HG03135 (cell line): ENCODE results near the gene ABCC9.

Source experiments
- ATAC-seq: cut with Tn5 transposase; IDR thresholded peaks from one replicate; pipeline ENCODE4 v1.9.1; 2021; ENCODE audit warnings: mild to moderate bottlenecking, moderate library complexity; ENCODE audit not compliant: unreplicated experiment

ABCC9 gene

GRCh38 chr12:21940549-21941505 is at the start of gene ABCC9:
Gene ABCC9 (minus strand): TSS chr12:21941426. CDS start chr12:21936674, 4,752 bp downstream.
- ATAC-seq: no peak

- no peak for ATAC-seq
These were observed 48.7 kb upstream of the ABCC9 start for GRCh38 chr12:21989819-21990412.

GRCh38 chr12:21988619-21989018 is 47.4 kb upstream of the ABCC9 start:
- no peak for ATAC-seq

- ATAC-seq: no peak
These were observed 46.5 kb upstream of the ABCC9 start for GRCh38 chr12:21987755-21988154.

- ATAC-seq: no peak
These were observed 43.9 kb upstream of the ABCC9 start for GRCh38 chr12:21985155-21985554.

- no peak for ATAC-seq
These were observed 43.1 kb upstream of the ABCC9 start for GRCh38 chr12:21984375-21984774.

- no peak for ATAC-seq
These were observed 41.9 kb upstream of the ABCC9 start for GRCh38 chr12:21983095-21983494.

- ATAC-seq: no peak
These were observed 39.3 kb upstream of the ABCC9 start for GRCh38 chr12:21980544-21980943.

GRCh38 chr12:21975293-21975692 is 34.1 kb upstream of the ABCC9 start:
- ATAC-seq: no peak

GRCh38 chr12:21973221-21973620 is 32.0 kb upstream of the ABCC9 start:
- ATAC-seq: no peak

GRCh38 chr12:21972055-21972454 is 30.8 kb upstream of the ABCC9 start:
- no peak for ATAC-seq

GRCh38 chr12:21971344-21971743 is 30.1 kb upstream of the ABCC9 start:
- ATAC-seq: no peak

GRCh38 chr12:21962821-21963220 is 21.6 kb upstream of the ABCC9 start:
- no peak for ATAC-seq

- ATAC-seq: no peak
These were observed 21.0 kb upstream of the ABCC9 start for GRCh38 chr12:21962236-21962635.

GRCh38 chr12:21950649-21951048 is 9.4 kb upstream of the ABCC9 start:
- ATAC-seq: no peak

GRCh38 chr12:21949036-21949435 is 7.8 kb upstream of the ABCC9 start:
- no peak for ATAC-seq

- no peak for ATAC-seq
These were observed 5.8 kb upstream of the ABCC9 start for GRCh38 chr12:21946983-21947382.

- no peak for ATAC-seq
These were observed 3.8 kb upstream of the ABCC9 start for GRCh38 chr12:21945002-21945401.

GRCh38 chr12:21942377-21942703 is 1.1 kb upstream of the ABCC9 start:
- ATAC-seq: no peak

GRCh38 chr12:21941506-21942376 is 515 bp upstream of the ABCC9 start:
- ATAC-seq: no peak

GRCh38 chr12:21939435-21939834 is 1.8 kb downstream of the ABCC9 start:
- no peak for ATAC-seq
